ENCODE data around the gene DBF4B. TPM values are rescaled to one million over a fixed set of nuclear protein-coding genes. Genes with fewer than 3 reads are reported as not detected.
A peak's percentile ranks its signal among the peaks of the same experiment; 100 is the strongest.

DBF4B gene
- total RNA-seq, 1 experiment from 2014 or later, result 32.9 TPM

GRCh38 chr17:44689477-44690217, 18.8 kb upstream of the DBF4B start, which contains the start of gene CCDC43 (continued):
- TF ChIP-seq ZNF396 (CRISPR knock-in tag; IDR thresholded peaks at IDR 0.05; ENCODE audit: borderline replicate concordance), result no peak
- TF ChIP-seq NFYB (CRISPR knock-in tag; conservative IDR thresholded peaks at IDR 0.05; ENCODE audit: low read depth), result no peak
- TF ChIP-seq SMAD3 (CRISPR knock-in tag; IDR thresholded peaks at IDR 0.05; ENCODE audit: borderline replicate concordance), result peak; percentile 81; the same call in 1 of the 2 replicates
- TF ChIP-seq ESRRA (CRISPR knock-in tag; IDR thresholded peaks at IDR 0.05; ENCODE audit: borderline replicate concordance), result no peak
- TF ChIP-seq HMGA2 (CRISPR knock-in tag; IDR thresholded peaks at IDR 0.05), result no peak
- peak; percentile 70 for TF ChIP-seq FOXP4 (CRISPR knock-in tag; IDR thresholded peaks at IDR 0.05)
- TF ChIP-seq NFE2L1 (CRISPR knock-in tag; IDR thresholded peaks at IDR 0.05), result no peak
- no peak for TF ChIP-seq ELF4 (CRISPR knock-in tag; IDR thresholded peaks at IDR 0.05; ENCODE audit: low read depth)
- no peak for TF ChIP-seq RELA (CRISPR knock-in tag; IDR thresholded peaks at IDR 0.05; ENCODE audit: borderline replicate concordance)
- peak; percentile 81 for TF ChIP-seq FOXK1 (CRISPR knock-in tag; IDR thresholded peaks at IDR 0.05)
- no peak for TF ChIP-seq ZNF425 (CRISPR knock-in tag; conservative IDR thresholded peaks at IDR 0.05)
- peak; percentile 80; the same call in 1 of the 2 replicates for TF ChIP-seq HMGXB4 (CRISPR knock-in tag; IDR thresholded peaks at IDR 0.05)
- TF ChIP-seq TEAD1 (CRISPR knock-in tag; IDR thresholded peaks at IDR 0.05), result peak; percentile 89
- TF ChIP-seq FOXJ3 (CRISPR knock-in tag; IDR thresholded peaks at IDR 0.05; ENCODE audit: borderline replicate concordance), result no peak
- no peak for TF ChIP-seq ZNF219 (CRISPR knock-in tag; IDR thresholded peaks at IDR 0.05; ENCODE audit: borderline replicate concordance)
- peak; percentile 37; the same call in 1 of the 2 replicates for TF ChIP-seq GABPB1 (CRISPR knock-in tag; IDR thresholded peaks at IDR 0.05)
- TF ChIP-seq ZNF423 (CRISPR knock-in tag; IDR thresholded peaks at IDR 0.05), result no peak
- TF ChIP-seq, protein P1, sequence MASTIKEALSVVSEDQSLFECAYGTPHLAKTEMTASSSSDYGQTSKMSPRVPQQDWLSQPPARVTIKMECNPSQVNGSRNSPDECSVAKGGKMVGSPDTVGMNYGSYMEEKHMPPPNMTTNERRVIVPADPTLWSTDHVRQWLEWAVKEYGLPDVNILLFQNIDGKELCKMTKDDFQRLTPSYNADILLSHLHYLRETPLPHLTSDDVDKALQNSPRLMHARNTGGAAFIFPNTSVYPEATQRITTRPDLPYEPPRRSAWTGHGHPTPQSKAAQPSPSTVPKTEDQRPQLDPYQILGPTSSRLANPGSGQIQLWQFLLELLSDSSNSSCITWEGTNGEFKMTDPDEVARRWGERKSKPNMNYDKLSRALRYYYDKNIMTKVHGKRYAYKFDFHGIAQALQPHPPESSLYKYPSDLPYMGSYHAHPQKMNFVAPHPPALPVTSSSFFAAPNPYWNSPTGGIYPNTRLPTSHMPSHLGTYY (CRISPR knock-in tag; IDR thresholded peaks at IDR 0.05), result no peak
- TF ChIP-seq GRHL2 (CRISPR knock-in tag; IDR thresholded peaks at IDR 0.05; ENCODE audit: insufficient replicate concordance, severe bottlenecking), result no peak
- peak; percentile 87 for TF ChIP-seq FOXP1 (CRISPR knock-in tag; IDR thresholded peaks at IDR 0.05; ENCODE audit: borderline replicate concordance)
- TF ChIP-seq ZNF532 (CRISPR knock-in tag; IDR thresholded peaks at IDR 0.05; ENCODE audit: borderline replicate concordance), result no peak
- TF ChIP-seq STAT6 (CRISPR knock-in tag; conservative IDR thresholded peaks at IDR 0.05; ENCODE audit: low read depth), result no peak
